GM12892 (cell line): ENCODE results near the gene NGDN.

Experiments
- POLR2A ChIP-seq: IDR thresholded peaks from 2 replicates; pipeline ENCODE4 v1.6.1; 2011; ENCODE audit warnings: low read depth, low read length, control low read depth
- POLR2AphosphoS5 ChIP-seq: IDR thresholded peaks from 2 replicates; pipeline ENCODE4 v1.6.1; 2011; ENCODE audit warnings: low read depth, low read length, control low read depth
- TAF1 ChIP-seq: IDR thresholded peaks from 2 replicates; pipeline ENCODE4 v1.6.1; 2011; ENCODE audit warnings: low read depth, mild to moderate bottlenecking, control low read depth, low read length, borderline replicate concordance

- no peak for TF ChIP-seq POLR2A
- TF ChIP-seq POLR2AphosphoS5 = no peak
- no peak for TF ChIP-seq TAF1
These were observed 16.5 kb downstream of the NGDN start for GRCh38 chr14:23486036-23486435.
